Endothelial cell of umbilical vein (primary cell): ENCODE measurements around the gene PSTPIP1. TPM values are rescaled to one million over a fixed set of nuclear protein-coding genes. Genes with fewer than 3 reads are reported as not detected.

ENCODE experiments used
- BruUV-seq: library from RNA; stranded (reverse); fragments of 400-500 nt; replicated peaks from 2 replicates; lab custom pipeline; 2021; lab: Mats Ljungman, UMichigan
- CTCF ChIA-PET: fragments of 300-600, 350-600 bp; sonication (Branson Sonifier 250); formaldehyde crosslinking; loops from one replicate; lab custom pipeline; 2021; ENCODE audit warnings: antibody characterized with exemption, inconsistent platforms; lab: Charles Lee
- POLR2A ChIA-PET: fragments of 300-600, 350-600 bp; sonication (Branson Sonifier 250); formaldehyde crosslinking; loops from one replicate; lab custom pipeline; 2021; ENCODE audit warnings: antibody characterized with exemption, inconsistent platforms; lab: Charles Lee
- DNase-seq: peaks from one replicate; pipeline ENCODE4 v3.0.0-alpha.2; 2011; ENCODE audit warnings: low read depth, low spot score
- FAIRE-seq: peaks from 2 replicates; lab custom pipeline; 2011; peaks lifted over from hg19 to GRCh38; lab: Jason Lieb, UNC
- H2AFZ ChIP-seq: 2 replicates; pipeline ENCODE4 v1.6.0; 2012; ENCODE audit warnings: low read depth, low read length, control low read depth, inconsistent platforms
- H3K27ac ChIP-seq: 2 replicates; pipeline ENCODE4 v1.5.1; 2011; ENCODE audit warnings: low read depth, mild to moderate bottlenecking, control low read depth, low read length, moderate library complexity; ENCODE audit not compliant: insufficient read depth
- H3K27me3 ChIP-seq, 2 experiments: 2 replicates each; pipeline versions ENCODE4 v1.6.0 to v1.6.1; 2011; ENCODE audit warnings: low read length in 2 of 2, mixed read lengths in 1 of 2; ENCODE audit not compliant: control insufficient read depth in 2 of 2, insufficient read depth in 2 of 2
- H3K36me3 ChIP-seq, 2 experiments: 2 replicates in 1 of 2; 3 replicates in 1 of 2; pipeline ENCODE4 v1.5.1; 2011; ENCODE audit warnings: low read length in 2 of 2, mild to moderate bottlenecking in 1 of 2, moderate library complexity in 1 of 2; ENCODE audit not compliant: control insufficient read depth in 2 of 2, insufficient read depth in 2 of 2; ENCODE audit errors: extremely low read depth in 1 of 2
- H3K4me1 ChIP-seq: 3 replicates; pipeline ENCODE4 v1.5.1; 2011; ENCODE audit warnings: mild to moderate bottlenecking, low read length; ENCODE audit not compliant: control insufficient read depth, insufficient read depth; ENCODE audit errors: extremely low read depth
- H3K4me2 ChIP-seq: 2 replicates; pipeline ENCODE4 v1.6.1; 2011; ENCODE audit warnings: low read length, control low read depth, mixed read lengths; ENCODE audit not compliant: insufficient read depth
- H3K4me3 ChIP-seq, 3 experiments: fragments of 200-600 bp in 1 of 3; sonication (generic), shearing (Covaris generic) in 1 of 3; replicated peaks in 1 of 3; 2 replicates each; pipeline ENCODE4 v1.5.1; 2011 to 2016; ENCODE audit warnings: control low read depth in 3 of 3, low read length in 3 of 3, mild to moderate bottlenecking in 2 of 3, inconsistent platforms in 1 of 3, low read depth in 1 of 3, moderate library complexity in 1 of 3; ENCODE audit not compliant: insufficient read depth in 1 of 3
- H3K79me2 ChIP-seq: 2 replicates; pipeline ENCODE4 v1.6.0; 2012; ENCODE audit warnings: low read length, inconsistent platforms; ENCODE audit not compliant: control insufficient read depth, insufficient read depth
- H3K9ac ChIP-seq: replicated peaks from 2 replicates; pipeline ENCODE3; 2011; ENCODE audit warnings: low read length, control low read depth; ENCODE audit not compliant: insufficient read depth; ENCODE audit errors: extremely low read depth
- H3K9me1 ChIP-seq: replicated peaks from 3 replicates; pipeline ENCODE4 v1.6.0; 2011; ENCODE audit warnings: mild to moderate bottlenecking, low read length; ENCODE audit not compliant: control insufficient read depth, insufficient read depth; ENCODE audit errors: extremely low read depth
- H3K9me3 ChIP-seq: replicated peaks from 2 replicates; pipeline ENCODE4 v1.5.1; 2012; ENCODE audit warnings: low read length, inconsistent platforms; ENCODE audit not compliant: control insufficient read depth, insufficient read depth
- H4K20me1 ChIP-seq: replicated peaks from 2 replicates; pipeline ENCODE3; 2011; ENCODE audit warnings: mild to moderate bottlenecking, low read length; ENCODE audit not compliant: control insufficient read depth, insufficient read depth; ENCODE audit errors: extremely low read depth
- CTCF ChIP-seq, 2 donors: IDR thresholded peaks; 1 replicate in 1 of 2; 2 replicates in 1 of 2; pipeline ENCODE4 v1.5.1; 2011; ENCODE audit warnings: low read length in 2 of 2, mild to moderate bottlenecking in 2 of 2, moderate library complexity in 2 of 2, control low read depth in 1 of 2, inconsistent platforms in 1 of 2, low read depth in 1 of 2; ENCODE audit not compliant: insufficient read depth in 1 of 2; ENCODE audit errors: extremely low read depth in 1 of 2
- EZH2 ChIP-seq: IDR thresholded peaks from 2 replicates; pipeline ENCODE4 v1.6.1; 2012; ENCODE audit warnings: borderline replicate concordance, low read depth, mild to moderate bottlenecking, moderate library complexity, low read length, inconsistent platforms; ENCODE audit not compliant: severe bottlenecking
- FOS ChIP-seq: IDR thresholded peaks from 2 replicates; pipeline ENCODE4 v1.6.1; 2011; ENCODE audit warnings: mild to moderate bottlenecking, low read length, moderate library complexity, borderline replicate concordance; ENCODE audit not compliant: insufficient read depth
- GATA2 ChIP-seq: IDR thresholded peaks from 2 replicates; pipeline ENCODE4 v1.7.0; 2011; ENCODE audit warnings: low read depth, mild to moderate bottlenecking, moderate library complexity, mixed read lengths, low read length; ENCODE audit not compliant: insufficient read length, insufficient read depth
- JUN ChIP-seq: IDR thresholded peaks from 2 replicates; pipeline ENCODE4 v1.6.1; 2011; ENCODE audit warnings: borderline replicate concordance, low read depth; ENCODE audit not compliant: insufficient read length, insufficient read depth
- MAX ChIP-seq: IDR thresholded peaks from 2 replicates; pipeline ENCODE4 v1.6.1; 2011; ENCODE audit not compliant: insufficient read depth, insufficient read length
- MYC ChIP-seq: IDR thresholded peaks from one replicate; pipeline ENCODE4 v1.6.1; 2011; ENCODE audit warnings: mild to moderate bottlenecking, low read depth, low read length
- POLR2A ChIP-seq: IDR thresholded peaks from 2 replicates; pipeline ENCODE4 v1.6.1; 2012; ENCODE audit warnings: low read depth, mild to moderate bottlenecking, control low read depth, low read length
- POLR2AphosphoS5 ChIP-seq: IDR thresholded peaks from 2 replicates; pipeline ENCODE4 v1.6.1; 2012; ENCODE audit warnings: low read depth, mild to moderate bottlenecking, control low read depth, low read length, moderate library complexity; ENCODE audit not compliant: insufficient read depth
- dilution Hi-C: fragments of 300-500 bp; cut with MboI; formaldehyde crosslinking; loops from one replicate; pipeline ENCODE4 v1.15.0; 2019; ENCODE audit warnings: low sequenced_read_pairs; ENCODE audit not compliant: extremely low pct_ligation_motif_present
- intact Hi-C: fragments of 100-400 bp; cut with micrococcal nuclease; formaldehyde crosslinking; loops from one replicate; pipeline ENCODE4 v1.10.0; 2022
- polyA plus RNA-seq, 4 experiments: library from polyadenylated mRNA; depleted of rRNA in 3 of 4; stranded (reverse) in 3 of 4; unstranded in 1 of 4; fragments of >200 nt; gene quantifications; 2 replicates each; pipeline versions ENCODE4 v1.2.1 to v1.2.3, GENCODE V29; 2011 to 2012; ENCODE audit warnings: missing spikeins in 1 of 4
- total RNA-seq: library from RNA; stranded (reverse); gene quantifications from 2 replicates; pipeline ENCODE4 v1.2.3, GENCODE V29; 2021

PSTPIP1 gene
- total and polyA plus RNA-seq, 2 donors (not counting 3 experiments of a cell fraction or from before 2014, with no cell fraction given), result not detected

DNA sequence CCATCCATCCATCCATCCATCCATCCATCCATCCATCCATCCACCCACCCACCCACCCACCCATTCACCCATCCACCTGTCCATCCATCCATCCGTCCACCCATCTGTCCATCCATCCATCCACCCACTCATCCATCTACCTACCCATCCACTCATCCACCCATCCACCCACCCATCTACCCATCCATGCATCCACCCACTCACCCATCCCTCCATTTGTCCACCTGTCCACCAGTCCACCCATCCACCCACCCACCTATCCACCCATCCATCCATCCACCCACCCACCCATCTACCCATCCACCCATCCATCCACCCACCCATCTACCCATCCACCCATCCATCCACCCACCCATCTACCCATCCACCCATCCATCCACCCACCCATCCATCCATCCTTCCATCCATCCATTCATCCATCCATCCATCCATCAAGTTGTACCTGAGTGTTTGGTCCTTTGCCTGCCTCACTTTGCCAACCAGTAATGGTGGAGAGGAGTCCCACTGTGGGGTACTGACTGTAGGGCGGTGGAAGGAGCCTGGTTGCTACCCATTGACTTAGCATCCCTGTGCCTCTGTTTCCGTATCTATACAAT is 17.3 kb downstream of the PSTPIP1 start:
- Histone ChIP-seq H4K20me1 (no peaks in the 10 kb centered on the region), H3K4me1 (no peaks in the 10 kb centered on the region), H3K79me2 (no peaks in the 10 kb centered on the region), H3K9me1 (no peaks in the 10 kb centered on the region), H2AFZ (no peak overlapping the region), H3K27ac (no peak overlapping the region), H3K36me3 (no peaks in the 10 kb centered on the region), H3K4me3 (no peak overlapping the region), H3K27me3 (no peaks in the 10 kb centered on the region), H3K4me2 (no peak overlapping the region), H3K9me3 (no peaks in the 10 kb centered on the region), H3K9ac (no peak overlapping the region)
- dilution Hi-C loops (no loop called here), intact Hi-C loops (no loop called here)
- TF ChIP-seq CTCF (IDR thresholded peaks at IDR 0.05; ENCODE audit: extremely low read depth in 1 of 2, insufficient read depth in 1 of 2, low read depth in 1 of 2, low read length in 2 of 2) (no peak), POLR2AphosphoS5 (no peak), MAX (no peak), JUN (no peak), EZH2 (no peak), MYC (no peak), GATA2 (no peak), POLR2A (no peak), FOS (no peak)
- DNase-seq (no peak), FAIRE-seq (no peak)
- BruUV-seq, result no TSS peak
- ChIA-PET CTCF (interaction anchor here (1.1 kb wide), 1 partner anchor 826 kb away, joined by 3 read pairs; no protein-coding TSS in a partner anchor), POLR2A (no interaction called here)
